Measurements from ENCODE around the gene GALNT16.

The GALNT16 gene

GRCh38 chr14:69325646-69326265 lies 65.8 kb downstream of the GALNT16 start:
- TF ChIP-seq FOXP2 (optimal IDR thresholded peaks at IDR 0.05; ENCODE audit: borderline replicate concordance, extremely low read depth, extremely low read length, insufficient read depth) (no peak), POLR2AphosphoS5 (IDR thresholded peaks at IDR 0.05; ENCODE audit: low read depth, low read length) (no peak), TAF1 (IDR thresholded peaks at IDR 0.05; ENCODE audit: borderline replicate concordance, insufficient read depth, low read length) (no peak), SIN3A (IDR thresholded peaks at IDR 0.05; ENCODE audit: borderline replicate concordance, insufficient read depth, low read length) (no peak), REST (IDR thresholded peaks at IDR 0.05; ENCODE audit: insufficient read depth in 1 of 2, low read depth in 2 of 2, low read length in 2 of 2) (no peak)

- TF ChIP-seq TAF1 (IDR thresholded peaks at IDR 0.05; ENCODE audit: borderline replicate concordance, insufficient read depth, low read length) (no peak), SIN3A (IDR thresholded peaks at IDR 0.05; ENCODE audit: borderline replicate concordance, insufficient read depth, low read length) (no peak), REST (IDR thresholded peaks at IDR 0.05; ENCODE audit: insufficient read depth in 1 of 2, low read depth in 2 of 2, low read length in 2 of 2) (no peak), POLR2AphosphoS5 (IDR thresholded peaks at IDR 0.05; ENCODE audit: low read depth, low read length) (no peak), FOXP2 (optimal IDR thresholded peaks at IDR 0.05; ENCODE audit: borderline replicate concordance, extremely low read depth, extremely low read length, insufficient read depth) (no peak)
These were observed 66.7 kb downstream of the GALNT16 start for GRCh38 chr14:69326611-69327010.

GRCh38 chr14:69327507-69327906 lies 67.5 kb downstream of the GALNT16 start:
- TF ChIP-seq POLR2AphosphoS5 (IDR thresholded peaks at IDR 0.05; ENCODE audit: low read depth, low read length) (no peak), SIN3A (IDR thresholded peaks at IDR 0.05; ENCODE audit: borderline replicate concordance, insufficient read depth, low read length) (no peak), REST (IDR thresholded peaks at IDR 0.05; ENCODE audit: insufficient read depth in 1 of 2, low read depth in 2 of 2, low read length in 2 of 2) (no peak), FOXP2 (optimal IDR thresholded peaks at IDR 0.05; ENCODE audit: borderline replicate concordance, extremely low read depth, extremely low read length, insufficient read depth) (no peak), TAF1 (IDR thresholded peaks at IDR 0.05; ENCODE audit: borderline replicate concordance, insufficient read depth, low read length) (no peak)

- no peak for TF ChIP-seq REST (IDR thresholded peaks at IDR 0.05; ENCODE audit: insufficient read depth in 1 of 2, low read depth in 2 of 2, low read length in 2 of 2)
- TF ChIP-seq POLR2AphosphoS5 (IDR thresholded peaks at IDR 0.05; ENCODE audit: low read depth, low read length): no peak
- TF ChIP-seq SIN3A (IDR thresholded peaks at IDR 0.05; ENCODE audit: borderline replicate concordance, insufficient read depth, low read length): no peak
- no peak for TF ChIP-seq TAF1 (IDR thresholded peaks at IDR 0.05; ENCODE audit: borderline replicate concordance, insufficient read depth, low read length)
- TF ChIP-seq FOXP2 (optimal IDR thresholded peaks at IDR 0.05; ENCODE audit: borderline replicate concordance, extremely low read depth, extremely low read length, insufficient read depth): no peak
These were observed 68.4 kb downstream of the GALNT16 start for GRCh38 chr14:69328317-69328716.

Data from PFSK-1 (cell line).